NK-92 treated with Interleukin-12 subunit alpha and Interleukin-12 subunit beta, amount 100 ng/mL, for 24 hours (cell line): ENCODE results near the gene PNPT1.

Source experiments
- DNase-seq: peaks from one replicate; lab custom pipeline; 2025; lab: John Stamatoyannopoulos, UW

PNPT1 gene

DNA sequence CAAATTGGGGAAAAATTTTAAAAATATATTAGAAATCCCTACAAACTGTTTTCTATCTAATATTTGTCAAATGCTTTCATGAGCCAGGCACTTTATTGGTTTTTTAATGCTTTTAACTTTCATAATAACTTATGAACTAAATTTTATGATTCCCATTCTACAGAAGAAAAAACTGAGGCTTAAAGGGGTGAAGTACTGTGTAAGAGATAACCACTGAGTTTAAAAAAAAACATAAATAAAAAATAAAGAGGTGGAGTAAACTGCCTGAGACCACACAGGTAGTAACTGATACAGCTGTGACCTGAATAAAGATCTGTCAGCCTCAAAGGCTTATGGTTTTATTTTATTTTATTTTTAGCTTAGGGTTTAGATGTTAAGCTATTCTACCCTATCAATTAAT, 24.7 kb downstream of the PNPT1 start:
- no peak for DNase-seq

DNA sequence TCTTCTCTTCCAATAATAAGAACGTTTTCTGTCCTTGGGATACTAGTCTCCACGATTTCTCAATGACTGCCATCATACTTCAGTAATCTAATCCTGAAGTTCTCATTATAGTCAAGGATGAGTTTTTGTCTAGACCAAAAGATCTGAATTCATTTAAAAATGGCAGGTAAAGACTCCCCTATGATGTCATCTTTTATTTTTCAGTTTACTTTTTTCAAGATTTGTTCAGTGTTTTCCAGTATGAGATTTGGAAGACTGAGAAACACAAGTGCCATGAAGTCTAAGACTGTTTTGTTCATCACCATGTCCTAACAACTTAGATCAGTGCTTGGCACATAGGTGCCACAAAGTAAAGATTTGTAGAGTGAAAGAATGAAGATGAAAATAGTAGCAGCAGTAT, 40.4 kb downstream of the PNPT1 start:
- DNase-seq: no peak

DNA sequence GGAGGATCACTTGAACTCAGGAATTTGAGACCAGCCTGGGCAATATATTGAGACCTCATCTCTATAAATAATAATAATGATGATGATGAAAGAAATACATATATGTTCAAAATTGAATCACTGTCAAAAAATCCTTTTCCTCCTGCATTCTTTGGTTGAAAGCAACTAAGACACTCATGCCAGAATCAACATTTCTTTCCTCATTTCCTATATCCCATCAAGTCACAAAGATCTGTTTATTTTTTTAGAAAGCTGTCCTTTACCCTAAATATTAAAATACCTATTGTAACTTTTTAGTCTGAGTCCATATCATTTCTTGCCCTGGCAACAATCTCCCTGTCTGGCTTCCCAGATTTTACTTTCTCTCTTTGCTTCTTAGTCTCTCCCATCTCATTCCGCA, 44.4 kb downstream of the PNPT1 start:
- DNase-seq: no peak

DNA sequence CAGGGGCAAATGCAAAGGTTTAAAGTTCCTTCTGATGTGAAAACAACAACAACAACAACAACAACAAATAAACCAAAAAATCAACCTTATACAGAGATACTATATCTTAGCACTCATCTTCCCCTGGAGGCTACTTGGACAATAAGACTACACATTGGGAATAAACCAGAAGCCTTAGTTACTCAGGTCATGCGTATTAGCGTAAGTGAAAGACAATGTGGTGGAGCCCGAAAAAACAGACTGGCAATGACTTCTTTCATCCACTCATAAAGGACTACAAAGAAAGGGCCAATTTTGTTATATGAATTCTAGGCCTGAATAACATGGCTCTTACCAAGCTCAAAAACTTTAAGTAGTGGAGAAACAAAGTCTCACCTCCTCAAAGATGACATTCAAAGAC, 56.8 kb downstream of the PNPT1 start:
- DNase-seq: no peak

DNA sequence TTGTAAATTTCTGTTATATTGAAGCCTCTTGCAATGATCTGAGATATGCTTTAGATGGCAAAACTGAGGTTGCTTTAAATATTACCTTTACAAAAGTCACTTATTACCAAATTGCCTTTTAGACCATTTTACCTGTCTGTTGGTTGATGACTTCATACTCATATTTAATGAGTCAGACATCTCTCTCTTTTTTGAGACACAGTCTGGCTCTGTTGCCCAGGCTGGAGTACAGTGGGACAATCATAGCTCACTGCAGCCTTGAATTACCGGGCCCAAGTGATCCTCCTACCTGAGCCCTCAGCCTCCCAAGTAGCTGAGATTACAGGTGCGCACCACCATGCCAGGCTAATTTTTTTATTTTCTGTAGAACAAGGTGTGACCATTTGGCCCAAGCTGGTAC, 64.7 kb downstream of the PNPT1 start:
- no peak for DNase-seq

DNA sequence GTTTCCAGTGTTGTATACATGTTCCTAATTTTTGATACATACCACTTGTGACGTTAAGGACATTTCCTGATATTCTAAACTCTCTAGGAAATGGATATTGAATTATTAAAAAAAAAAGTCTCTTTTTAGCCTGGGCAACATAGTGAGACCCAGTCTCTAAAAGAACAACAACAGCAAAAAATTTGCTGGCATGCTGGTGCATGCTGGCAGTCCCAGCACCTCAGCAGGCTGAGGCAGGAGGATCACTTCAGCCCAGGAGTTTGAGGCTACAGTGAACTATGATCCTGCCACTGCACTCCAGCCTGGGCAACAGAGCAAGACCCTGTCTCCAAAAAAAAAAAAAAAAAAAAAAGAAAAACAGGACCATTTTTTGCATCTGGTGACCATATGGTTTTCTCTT, 65.7 kb downstream of the PNPT1 start:
- DNase-seq: no peak

DNA sequence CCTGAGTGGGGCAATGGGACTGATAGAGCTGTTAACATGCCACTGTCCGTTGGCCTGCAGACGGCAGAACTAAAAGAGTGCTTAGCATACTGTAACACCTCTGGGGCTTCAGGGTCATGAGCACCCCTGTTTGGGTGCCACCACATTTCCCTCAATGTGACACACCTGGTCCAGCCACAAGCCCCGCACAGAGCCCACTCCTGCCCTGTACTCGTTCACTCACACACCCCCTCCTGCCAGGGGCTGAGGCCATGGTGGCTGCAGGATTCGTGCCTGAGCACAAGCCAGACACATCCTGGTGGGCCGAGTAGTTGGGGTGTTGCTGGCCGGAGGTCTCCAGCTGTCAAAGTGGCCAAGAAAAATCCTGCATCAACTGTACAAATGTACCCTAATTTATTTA, 71.8 kb downstream of the PNPT1 start:
- DNase-seq: no peak

DNA sequence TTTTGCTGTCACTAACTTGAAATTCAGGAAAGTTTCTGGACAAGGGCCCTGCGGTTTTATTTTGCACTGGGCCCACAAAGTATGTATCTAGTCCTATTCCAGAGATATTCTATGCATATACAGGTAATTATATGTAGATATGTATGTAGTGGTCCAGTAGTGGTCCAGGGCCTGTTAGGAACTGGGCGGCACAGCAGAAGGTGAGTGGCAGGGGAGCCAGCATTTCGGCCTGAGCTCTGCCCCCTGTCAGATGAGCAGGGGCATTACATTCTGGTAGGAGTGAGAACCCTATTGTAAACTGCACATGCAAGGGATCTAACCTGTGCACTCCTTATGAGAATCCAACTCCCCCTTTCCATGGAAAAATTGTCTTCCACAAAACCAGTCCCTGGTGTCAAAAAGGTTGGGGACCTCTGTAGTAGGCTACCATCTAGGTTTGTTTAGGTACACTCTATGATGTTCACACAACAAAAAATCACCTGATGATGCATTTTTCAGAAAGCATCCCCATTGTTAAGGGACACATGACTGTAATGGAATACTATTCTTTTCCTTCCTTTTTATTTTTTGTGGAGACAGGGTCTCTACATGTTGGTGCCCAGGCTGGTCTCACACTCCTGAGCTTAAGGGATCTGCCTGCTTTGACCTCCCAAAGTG, 73.4 kb downstream of the PNPT1 start:
- DNase-seq: no peak

DNA sequence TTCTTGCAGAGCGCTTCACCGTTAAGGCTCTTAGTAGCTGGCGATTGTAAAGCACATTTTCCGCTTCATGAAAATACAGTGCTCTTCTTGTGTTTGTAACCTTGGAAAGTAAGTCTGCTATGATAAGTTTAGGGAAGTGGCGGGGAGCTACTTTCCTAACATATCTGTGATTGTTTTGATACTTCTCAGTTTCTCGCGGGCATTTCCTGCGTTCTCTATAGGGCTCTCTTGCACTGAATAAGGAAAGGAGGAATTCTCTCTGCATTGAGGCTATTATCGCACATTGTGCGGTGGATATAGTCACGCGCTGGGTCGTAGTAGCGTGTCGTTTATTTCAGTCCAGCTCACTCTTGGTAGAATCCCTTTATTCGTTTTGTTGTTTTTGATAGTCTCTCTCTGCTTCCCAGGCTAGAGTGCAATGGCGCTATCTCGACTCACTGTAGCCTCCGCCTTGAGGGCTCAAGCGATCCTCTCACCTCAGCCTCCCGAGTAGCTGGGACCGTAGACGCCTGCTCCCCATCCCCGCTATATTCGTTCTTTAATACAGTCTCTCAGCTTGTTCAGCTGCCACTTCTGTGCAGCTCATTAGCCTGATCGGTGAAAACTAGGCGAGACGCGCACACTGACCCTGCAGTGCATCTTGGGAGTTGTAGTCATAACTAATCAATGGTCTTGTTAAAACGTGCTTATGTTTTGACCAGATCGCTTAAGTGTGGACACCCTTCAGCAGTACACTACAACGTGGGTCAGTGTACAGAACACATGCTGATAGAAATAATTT, 75.2 kb downstream of the PNPT1 start:
- DNase-seq: peak; percentile 10

DNA sequence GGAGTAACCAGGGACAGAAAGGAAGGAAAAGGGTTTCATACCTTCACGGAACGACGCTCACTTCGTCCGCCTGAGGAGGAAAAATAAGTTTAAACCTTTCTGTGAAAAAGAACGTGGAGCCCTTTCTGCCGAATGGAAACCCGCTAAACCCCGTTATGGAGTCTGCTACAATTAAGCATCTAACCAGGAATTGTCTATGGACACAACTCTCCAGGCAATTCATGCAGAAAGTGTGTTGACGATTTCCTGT, 75.7 kb downstream of the PNPT1 start:
- no peak for DNase-seq

DNA sequence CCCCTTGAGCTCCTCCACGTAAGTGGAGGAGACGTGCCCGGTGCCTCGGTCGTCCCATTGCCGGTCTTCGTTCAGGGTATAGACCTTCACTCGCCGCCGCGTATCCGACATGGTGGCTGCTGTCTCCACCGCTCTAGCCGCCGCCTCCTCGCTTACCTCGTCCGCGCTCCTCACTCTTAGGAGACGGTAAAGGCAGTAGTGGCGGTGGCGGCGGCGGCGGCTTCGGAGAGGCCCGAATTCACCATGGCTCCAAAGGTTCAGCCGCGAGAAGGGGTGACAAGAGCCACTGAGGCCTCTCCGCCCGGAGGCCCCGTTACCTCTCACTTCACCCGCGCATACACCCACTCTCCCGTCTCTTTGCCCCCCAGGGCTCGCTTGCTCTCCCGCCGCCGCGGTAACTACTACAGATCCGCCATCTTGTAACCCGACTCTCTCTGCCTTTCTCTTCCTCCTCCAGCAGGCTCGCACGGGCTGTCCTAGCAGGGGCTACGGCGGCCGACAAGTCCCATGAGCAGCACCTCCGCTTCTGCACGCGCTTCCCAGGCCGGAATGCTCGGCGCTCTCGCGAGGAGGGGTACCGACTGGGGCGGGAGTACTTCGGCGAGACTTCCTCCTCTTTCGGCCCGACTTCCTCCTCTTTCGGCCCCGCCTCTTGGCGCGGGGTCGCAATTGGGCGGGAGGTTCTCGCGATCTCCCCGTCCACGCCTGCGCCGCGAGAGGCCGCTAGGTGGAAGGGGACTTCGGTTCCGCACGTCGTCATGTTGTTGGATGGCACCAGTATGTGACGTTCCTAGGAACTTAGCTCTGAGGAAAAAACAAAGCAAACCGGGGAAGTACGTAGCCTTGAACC, 76.2 kb downstream of the PNPT1 start, which contains the start of gene PPP4R3B:
PPP4R3B (minus strand) TSS at position 448 of the 850 bp plus-strand sequence; CDS start at position 111, 337 bp downstream.
- DNase-seq: peak; percentile 92

DNA sequence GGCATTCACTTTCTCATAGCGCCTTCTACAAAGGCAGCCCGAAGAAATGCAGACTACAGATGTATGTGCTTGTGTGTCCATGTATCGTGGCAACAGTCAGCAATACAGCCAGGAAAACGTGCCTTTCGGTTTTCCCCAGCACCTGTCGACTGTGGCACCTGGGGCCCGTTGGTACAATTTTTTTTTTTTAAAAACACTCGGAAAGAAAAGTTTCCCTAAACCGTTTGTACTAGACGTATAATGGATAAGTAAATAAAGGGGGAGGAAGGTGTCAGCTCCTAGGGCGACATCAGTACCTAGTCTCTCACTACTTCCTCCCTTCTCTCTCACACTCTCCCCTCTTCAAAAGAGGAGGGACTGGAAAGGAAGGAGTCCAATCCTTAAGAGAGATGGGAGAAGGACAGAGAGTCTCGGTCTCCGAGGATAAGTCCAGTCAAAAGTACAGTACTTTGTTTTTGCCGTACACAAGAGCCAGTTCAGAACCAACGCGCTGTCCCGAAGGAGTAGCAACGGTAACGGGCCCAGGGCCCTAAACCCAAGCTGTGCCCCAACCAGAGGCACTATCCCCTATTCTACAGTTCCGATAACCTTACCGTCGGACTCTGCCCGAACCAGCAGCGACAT, 77.0 kb downstream of the PNPT1 start:
- DNase-seq: no peak

DNA sequence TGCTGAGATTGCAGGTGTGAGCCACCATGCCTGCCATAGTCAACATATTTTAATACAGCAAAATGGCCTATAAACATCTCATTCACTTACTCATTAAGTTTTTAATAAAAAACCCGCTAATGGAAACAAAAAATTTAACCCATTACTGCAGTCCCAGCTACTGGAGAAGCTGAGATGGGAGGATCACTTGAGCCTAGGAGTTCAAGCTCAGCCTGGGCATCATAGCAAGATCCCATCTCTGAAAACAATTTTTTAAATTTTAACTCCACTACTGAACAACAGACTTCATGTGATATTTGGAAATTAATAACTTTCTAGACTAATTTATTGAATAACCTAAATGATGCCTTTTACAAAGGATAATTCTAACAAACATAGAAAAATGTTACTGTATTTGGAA, 81.6 kb downstream of the PNPT1 start:
- no peak for DNase-seq

DNA sequence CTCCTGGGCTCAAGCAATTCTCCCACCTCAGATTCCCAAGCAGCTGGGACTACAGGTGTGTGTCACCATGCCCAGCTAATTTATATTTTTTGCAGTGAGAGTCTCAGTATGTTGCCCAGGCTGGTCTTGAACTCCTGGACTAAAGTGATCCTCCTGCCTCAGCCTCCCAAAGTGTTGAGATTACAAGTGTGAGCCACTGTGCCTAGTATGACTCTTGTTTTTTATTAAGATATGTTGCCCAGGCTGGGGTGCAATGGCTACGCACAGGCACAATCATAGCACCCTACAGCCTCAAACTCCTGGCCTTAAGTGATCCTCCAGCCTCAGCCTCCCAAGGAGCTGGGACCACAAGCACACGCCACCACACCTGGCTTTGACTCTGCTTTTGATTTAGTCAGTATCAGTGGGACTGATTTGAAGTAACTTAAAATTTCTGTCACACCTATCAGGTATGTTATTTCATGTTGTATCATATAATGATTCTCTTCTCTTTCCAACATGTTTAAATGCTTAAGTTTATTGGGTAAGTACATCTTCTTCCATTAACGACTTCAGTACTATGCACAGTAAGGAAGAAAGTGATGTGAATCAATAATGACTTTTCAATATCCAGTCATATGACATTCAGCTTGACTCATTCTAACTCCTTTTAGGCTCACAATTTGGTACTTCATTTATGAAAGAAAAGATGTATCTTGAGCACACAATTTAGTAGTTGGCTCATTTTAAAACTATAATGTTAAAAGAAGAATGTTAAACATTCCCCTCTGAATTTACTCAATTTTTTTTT, 82.5 kb downstream of the PNPT1 start:
- no peak for DNase-seq

DNA sequence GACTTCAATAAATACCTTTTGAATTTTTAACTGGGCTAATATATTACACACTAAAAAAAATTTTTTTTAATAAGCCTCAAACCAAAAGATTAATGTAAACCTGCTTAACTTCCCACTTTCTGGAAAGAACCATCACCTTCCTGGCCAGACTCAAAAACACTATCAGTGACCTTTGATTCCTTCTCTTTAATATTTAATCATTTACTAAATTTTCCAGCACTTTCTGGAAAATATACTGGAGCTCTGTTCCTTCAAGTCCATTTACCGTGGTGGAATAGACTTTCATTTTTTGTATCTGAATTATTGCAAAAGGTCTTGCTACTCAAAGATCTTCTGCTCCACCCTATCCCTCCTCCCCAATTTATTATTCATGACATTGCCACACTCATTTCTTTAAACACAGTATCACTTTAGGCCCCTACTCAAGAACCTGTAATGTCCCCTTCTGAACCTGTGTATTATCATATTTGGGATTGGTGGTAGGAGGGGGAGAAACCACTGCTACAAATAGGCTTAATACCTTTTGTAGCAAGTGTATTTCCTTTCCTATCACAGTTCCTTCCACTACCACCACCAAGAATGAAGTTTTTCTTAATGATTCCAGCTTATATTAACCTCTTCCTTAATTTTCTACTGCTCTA, 83.6 kb downstream of the PNPT1 start:
- no peak for DNase-seq

DNA sequence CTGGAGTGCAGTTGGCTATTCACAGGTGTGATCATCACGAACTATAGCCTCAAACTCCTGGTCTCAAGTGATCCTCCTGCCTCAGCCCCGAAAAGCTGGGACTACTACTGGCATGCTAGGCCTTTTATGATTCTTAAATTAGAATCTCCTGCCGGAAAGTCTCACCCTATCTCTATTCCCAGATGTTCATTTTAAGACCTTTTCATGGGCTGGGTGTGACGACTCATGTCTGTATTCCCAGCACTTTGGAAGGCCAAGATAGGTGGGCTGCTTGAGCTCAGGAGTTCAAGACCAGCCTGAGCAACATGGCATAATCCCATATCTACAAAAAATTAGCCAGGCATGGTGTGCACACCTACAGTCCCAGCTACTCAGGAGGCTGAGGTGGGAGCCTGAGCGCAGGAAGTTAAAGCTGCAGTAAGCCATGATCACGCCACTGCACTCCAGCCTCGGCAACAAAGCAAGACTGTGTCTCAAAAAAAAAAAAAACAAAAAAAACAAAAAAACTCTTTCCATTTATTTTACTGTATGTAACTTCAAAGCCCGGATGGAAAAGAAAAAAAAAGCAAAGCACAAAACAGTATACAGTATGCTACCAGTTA, 84.3 kb downstream of the PNPT1 start:
- no peak for DNase-seq

DNA sequence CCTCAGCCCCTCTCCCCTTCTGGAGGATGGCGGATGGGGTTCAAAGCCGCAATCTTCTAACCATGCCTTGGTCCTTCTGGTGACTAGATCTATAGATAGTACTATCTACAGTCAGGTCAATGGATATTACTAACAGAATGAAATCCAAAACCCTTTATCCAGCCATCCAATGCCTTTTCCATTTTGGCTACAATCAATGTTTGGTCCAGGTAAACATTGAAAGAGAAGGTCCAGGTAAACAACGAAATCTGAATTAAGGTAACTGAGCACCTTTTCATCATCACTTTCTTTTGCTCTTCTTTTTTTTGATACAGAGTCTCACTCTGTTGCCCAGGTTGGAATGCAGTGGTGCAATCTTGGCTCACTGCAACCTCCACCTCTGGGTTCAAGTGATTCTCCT, 85.9 kb downstream of the PNPT1 start:
- no peak for DNase-seq

DNA sequence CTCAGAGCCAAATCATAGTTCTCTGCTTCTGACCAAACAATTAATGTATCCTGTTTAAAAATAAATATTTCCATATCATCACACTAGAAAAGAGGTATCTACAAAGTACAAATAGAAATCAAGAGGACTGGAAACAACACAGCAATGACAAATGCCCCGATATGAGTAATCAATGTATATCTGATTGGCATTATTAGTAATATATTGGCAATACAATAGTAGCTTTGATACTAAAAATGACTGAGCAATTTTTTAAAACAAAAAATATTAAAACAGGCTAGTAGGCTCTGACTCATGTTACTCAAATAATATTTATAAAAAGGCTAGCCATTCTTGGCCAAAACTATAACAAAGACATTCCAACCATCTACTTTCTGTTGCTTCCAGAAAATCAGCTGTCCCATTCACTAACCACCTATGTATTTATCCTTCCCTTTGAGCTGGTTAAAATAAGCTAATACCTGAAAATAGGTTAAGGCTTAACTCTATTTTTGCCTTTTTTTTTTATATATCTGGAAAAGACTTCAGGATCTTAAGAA, 89.5 kb downstream of the PNPT1 start:
- DNase-seq: no peak

DNA sequence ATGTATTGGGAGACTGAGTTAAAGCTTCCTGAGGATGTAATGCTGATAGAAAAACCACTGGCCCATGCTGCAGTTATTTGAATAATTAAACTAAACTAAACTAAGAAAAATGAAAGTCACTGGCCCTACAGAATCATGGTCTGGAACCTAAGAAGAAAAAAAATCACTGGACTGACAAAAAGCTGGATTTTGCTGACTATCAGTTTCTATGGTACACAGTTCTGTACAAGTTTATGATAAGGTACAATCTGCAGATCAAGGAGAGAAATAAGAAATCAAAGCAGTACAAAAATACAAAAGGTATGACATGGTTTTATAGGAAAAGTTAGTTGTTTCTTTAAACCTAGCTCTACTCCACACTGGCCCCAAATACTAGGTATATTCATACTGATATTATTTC, 91.8 kb downstream of the PNPT1 start:
- no peak for DNase-seq

DNA sequence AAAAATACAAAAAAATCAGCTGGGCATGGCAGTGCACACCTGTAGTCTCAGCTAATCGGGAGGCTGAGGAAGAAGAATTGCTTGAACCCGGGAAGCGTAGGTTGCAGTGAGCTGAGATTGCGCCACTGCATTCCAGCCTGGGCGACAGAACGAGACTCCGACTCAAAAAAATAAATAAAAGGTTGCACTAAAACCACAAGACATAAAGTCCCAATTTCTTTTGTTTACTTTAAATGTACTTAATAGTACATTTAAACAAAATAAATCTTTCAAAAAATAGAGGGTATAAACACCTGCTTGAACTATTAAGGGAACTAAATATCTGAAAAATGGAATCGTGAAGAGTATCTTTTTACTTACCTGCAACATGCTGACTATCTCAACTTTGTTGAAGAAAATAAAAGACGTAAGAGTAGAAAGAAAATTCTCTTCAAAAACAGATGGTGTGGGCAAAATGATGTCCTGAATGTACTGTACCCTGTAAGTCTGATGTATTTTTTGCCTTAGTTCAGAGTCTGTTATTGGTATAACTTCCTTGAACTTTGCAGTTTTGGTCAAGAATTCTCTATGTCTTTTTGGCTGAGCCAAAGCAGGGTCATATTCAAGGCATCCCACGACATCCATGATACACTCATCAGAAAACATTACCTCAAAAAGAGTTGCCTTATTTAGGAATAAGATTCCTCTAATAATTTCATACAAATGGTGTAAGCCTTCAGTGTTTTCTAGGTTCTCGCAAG, 95.4 kb downstream of the PNPT1 start:
- DNase-seq: no peak
